GM19455 (cell line): ENCODE data around the gene SAMD4A.
"Not testable (repeated sequence)": the region's sequence is repeated elsewhere in the genome, so short reads cannot be mapped to it uniquely, and the experiment has no call there.

Source experiments
- ATAC-seq: cut with Tn5 transposase; IDR thresholded peaks from one replicate; pipeline ENCODE4 v1.9.1; 2021; ENCODE audit not compliant: unreplicated experiment

Gene SAMD4A

DNA sequence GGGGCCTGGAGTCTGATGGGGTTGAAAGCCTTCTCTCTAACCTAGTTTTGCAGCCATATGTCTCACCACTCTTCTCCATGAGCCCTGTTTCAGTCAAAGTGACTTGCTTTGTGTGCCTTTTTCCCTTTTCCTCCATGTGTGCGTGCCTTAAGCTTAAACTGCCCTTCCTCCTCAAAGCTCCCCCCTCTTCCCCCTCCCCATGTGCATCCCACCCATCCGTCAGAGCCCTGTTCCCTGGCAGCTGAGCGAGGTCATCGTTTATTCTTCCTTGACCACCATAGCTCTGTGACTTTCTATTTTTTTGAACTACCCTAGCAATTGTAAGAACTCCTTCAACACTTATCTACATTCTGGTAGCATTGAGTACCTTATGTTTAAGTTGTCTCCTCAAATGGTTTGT is 24.9 kb downstream of the SAMD4A start:
- no peak for ATAC-seq

- ATAC-seq = no peak
These were observed 26.9 kb downstream of the SAMD4A start for GRCh38 chr14:54593860-54594259.

DNA sequence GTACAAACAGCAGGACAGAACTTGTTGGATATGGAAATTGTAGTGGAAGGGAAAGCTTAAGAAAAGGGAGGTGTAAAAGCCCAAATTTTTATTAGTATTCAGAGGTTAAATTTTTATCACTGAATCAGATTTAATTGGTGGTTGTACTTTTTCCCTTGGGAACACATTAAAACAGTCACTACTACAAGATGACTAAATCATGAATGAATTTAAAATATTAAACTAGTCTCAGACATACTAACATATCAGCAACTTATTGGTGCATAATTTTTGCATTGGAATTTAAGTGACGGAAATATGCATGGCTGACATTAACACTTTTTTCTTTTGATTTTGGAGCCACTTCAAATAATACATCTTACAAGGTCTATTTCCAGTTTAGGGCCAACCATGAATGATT is 27.6 kb downstream of the SAMD4A start:
- ATAC-seq = no peak

- ATAC-seq = no peak
These were observed 31.0 kb downstream of the SAMD4A start for GRCh38 chr14:54597795-54598443.

DNA sequence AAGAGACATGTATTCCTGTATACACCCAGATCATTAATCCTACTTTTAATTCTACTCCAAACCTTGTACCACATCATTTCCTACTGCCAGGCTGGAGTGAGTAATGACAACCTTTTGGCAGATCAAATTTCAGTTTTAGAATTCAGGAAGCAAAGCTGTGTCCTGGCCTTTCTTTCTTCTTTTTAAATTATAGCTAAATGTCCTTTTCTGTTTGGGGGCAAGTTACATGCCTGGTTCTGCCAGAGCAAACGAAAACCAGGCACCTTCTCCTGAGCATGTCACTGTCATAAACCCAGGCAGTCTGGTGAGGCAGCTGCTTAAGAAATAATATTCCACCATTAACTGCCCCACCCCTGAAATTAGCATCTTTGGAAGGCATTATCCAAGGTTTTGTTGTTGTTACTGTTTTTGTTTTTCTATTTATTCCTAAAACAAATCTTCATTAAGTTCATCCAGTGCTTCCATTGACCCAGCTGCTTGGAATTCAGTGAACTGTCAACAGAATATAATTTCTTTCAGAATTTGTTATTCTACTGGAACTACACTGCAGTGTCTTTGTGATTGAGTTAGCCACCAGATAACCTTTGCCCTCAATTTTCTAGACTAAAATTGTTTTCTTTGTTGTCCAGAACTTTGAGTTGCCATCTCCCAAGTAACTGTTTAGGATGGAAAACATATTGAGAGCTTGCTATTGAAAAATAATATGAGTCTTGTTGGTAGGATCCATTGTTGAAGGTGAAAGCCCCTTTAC is 33.2 kb downstream of the SAMD4A start:
- no peak for ATAC-seq

DNA sequence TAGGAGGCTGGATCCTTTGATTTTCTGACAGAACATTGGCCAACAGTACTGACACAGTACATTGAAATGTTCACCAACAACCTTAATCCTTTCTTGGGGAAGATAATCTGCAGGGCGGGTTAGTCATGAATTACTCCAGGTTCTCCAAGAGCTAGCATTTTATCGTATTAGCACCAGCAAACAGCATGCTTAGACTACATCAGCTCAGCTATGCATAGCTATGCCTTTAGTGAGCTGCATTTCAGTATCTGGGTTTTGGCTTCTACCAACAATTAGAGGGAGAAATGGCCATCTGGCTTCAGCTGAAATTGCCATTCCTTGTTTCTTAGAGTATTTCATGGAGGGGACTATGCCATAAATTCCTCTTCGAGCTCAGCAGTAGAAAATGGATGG is 33.8 kb downstream of the SAMD4A start:
- no peak for ATAC-seq

GRCh38 chr14:54603362-54603761 is 36.4 kb downstream of the SAMD4A start:
- no peak for ATAC-seq

DNA sequence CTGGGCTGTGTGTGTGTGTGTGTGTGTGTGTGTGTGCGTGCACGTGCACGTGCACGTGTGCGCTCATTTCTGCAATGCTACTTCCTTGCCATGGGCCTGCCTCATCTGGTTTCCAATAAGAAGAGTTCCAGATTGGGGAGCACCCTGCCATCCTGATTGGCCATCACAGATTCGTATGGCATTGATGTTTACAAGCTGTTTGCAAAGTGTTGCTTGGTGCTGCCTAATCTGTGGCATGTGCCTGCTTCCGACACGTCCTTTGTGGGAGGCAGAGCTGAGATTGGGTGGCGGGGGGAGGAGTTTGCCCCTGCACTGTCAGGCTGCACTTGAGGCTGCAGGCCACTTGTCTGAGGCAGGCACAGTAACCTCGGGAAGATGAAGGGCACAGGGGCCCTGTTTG is 39.2 kb downstream of the SAMD4A start:
- no peak for ATAC-seq

DNA sequence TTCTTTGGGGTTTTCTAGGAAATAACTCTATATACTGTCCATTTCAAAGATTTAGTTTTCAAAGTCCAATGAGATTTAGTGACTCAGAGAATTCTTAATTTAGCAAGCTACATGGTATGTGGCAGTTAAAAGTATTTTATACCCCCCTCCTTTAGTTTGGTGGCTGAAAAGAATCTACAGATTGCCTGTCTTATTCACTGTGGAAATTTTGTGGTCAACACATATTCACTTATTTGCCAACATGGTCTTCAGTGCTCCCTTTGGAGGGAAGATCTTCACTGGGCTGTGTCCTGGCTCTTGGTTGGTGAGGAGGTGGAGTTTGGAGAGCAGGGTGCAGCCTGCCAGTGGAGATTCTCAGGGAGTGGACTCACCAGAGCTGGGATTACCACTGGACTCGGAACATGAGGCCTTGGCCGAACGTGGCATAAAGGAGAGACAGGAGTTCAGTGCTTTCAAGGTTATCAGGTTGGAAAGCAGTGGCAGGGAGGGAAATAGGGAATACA is 39.8 kb downstream of the SAMD4A start:
- no peak for ATAC-seq

DNA sequence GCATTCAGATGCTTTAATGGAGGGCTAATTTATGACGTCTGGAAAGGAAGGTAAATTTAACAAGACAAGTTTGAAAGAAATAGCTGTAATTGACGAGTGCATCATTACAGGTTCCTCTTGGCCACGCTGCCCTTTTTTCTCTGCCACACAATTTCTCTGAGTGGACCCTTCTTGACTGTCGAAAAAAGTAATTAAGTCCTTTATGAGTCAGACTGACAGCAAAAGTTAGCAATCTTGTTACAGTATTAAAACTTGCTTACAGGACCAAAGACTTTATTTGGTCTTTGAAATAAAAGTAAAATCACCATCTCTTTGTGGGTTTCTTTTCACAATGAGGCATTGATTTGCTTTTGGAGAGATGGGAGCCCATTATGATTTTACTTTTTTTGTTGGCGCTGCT is 42.6 kb downstream of the SAMD4A start:
- ATAC-seq = no peak

GRCh38 chr14:54610051-54610977 is 43.4 kb downstream of the SAMD4A start:
- no peak for ATAC-seq

GRCh38 chr14:54614296-54614695 is 47.4 kb downstream of the SAMD4A start:
- no peak for ATAC-seq

DNA sequence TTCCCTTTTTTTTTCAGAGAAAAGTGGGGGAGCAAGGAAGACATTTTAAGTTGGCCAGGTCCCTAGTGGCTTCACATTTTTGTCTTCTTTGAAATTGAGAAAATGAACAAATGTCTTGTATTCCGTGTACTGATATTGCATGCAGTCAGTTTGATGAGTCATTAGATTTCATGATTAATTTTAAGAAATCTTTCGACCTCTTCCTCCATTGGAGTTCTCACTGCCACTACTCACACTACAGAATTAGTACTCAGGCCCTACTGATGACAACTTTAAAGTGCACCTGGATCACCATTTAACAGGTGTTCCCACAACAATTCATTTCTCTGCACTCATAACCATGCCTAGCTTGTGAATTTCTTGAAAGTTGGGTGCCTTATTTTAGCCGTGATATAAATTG is 50.5 kb downstream of the SAMD4A start:
- no peak for ATAC-seq

DNA sequence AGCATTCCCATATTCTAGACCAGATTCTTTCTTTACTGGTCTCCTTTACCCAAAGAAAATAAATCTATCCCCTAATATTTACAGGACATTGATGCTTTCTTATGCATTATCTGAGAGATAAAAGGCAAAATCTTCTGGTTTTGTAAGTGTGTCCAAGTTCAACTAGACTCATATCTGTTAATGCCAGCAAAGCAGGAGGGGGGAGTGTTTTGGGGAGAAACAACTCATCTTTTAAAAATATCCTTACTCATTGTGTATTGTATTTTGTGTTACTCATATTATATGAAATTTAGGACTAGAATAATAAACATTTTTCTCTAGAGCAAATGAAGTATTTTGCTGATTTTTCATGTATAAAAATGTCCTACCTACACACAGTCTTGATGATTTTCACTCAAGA is 54.8 kb downstream of the SAMD4A start:
- no peak for ATAC-seq

- ATAC-seq = peak; percentile 85
These were observed 55.4 kb downstream of the SAMD4A start for GRCh38 chr14:54622192-54622958.

- ATAC-seq = no peak
These were observed 56.5 kb downstream of the SAMD4A start for GRCh38 chr14:54623279-54624004.

GRCh38 chr14:54624005-54624358 is 57.1 kb downstream of the SAMD4A start:
- ATAC-seq = not testable (repeated sequence)

DNA sequence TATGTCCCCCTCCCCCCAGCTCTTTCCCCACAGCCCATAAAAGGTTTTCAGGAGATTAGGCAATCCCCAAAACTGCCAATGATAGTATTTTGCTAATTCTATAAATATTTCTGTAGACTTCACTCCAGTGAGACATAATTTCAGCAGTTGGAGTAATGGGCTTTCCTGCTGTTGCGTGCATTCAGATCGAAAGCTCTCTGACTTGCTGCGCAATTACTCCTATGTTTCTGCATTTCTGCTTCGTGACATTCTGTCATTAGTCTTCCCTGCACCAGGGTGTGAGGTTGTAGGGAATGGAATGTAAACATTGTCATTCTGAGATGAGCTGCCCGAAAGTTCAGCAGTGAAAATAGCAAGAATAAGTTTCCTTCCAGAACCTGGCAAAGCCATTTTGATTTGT is 58.2 kb downstream of the SAMD4A start:
- no peak for ATAC-seq

DNA sequence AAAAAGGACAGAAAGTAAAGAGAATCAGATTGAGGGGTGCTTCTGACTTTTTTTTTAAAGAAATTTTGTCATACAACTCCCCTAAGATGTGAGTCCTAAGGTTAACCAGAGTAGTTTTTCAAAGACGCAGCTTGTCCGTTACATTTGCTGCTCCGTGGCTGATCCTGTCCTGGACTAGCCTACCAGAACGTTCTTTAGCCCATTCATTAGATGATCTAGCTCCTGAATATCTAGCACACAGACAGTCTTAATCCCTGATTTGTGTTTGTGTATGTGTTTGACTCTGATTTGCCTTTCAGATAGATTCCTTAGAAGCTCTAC is 60.3 kb downstream of the SAMD4A start:
- no peak for ATAC-seq
